Lung (tissue), 12 donors: ENCODE data around the gene ITGA3. TPM values are rescaled to one million over a fixed set of nuclear protein-coding genes. Genes with fewer than 3 reads are reported as not detected.

ENCODE experiments used
- ATAC-seq: fragments of 200-7000 bp; cut with Tn5 transposase; one replicate; pipeline ENCODE4 v1.9.1; 2020; ENCODE audit warnings: moderate number of reproducible peaks; ENCODE audit not compliant: insufficient read depth, low FRiP score
- DNase-seq, 3 donors: peaks; one replicate each; pipeline ENCODE4 v3.0.0-alpha.2; 2013 to 2017
- H3K27ac ChIP-seq, 2 donors: one replicate each; pipeline ENCODE4 v1.5.1; 2013; ENCODE audit warnings: mild to moderate bottlenecking in 2 of 2, moderate library complexity in 2 of 2, control low read depth in 1 of 2, inconsistent platforms in 1 of 2, low read depth in 1 of 2, low read length in 1 of 2
- H3K27me3 ChIP-seq, 3 donors: one replicate each; pipeline ENCODE4 v1.5.1; 2013; ENCODE audit warnings: low read length in 2 of 3; ENCODE audit not compliant: control insufficient read depth in 3 of 3, insufficient read depth in 3 of 3
- H3K36me3 ChIP-seq, 4 donors: one replicate each; pipeline ENCODE4 v1.5.1; 2013; ENCODE audit warnings: low read length in 4 of 4, mild to moderate bottlenecking in 1 of 4, moderate library complexity in 1 of 4; ENCODE audit not compliant: control insufficient read depth in 4 of 4, insufficient read depth in 4 of 4
- H3K4me1 ChIP-seq, 5 donors: one replicate each; pipeline ENCODE4 v1.5.1; 2013; ENCODE audit warnings: low read length in 5 of 5, mild to moderate bottlenecking in 2 of 5, moderate library complexity in 1 of 5; ENCODE audit not compliant: control insufficient read depth in 5 of 5, insufficient read depth in 5 of 5
- H3K4me3 ChIP-seq: one replicate; pipeline ENCODE4 v1.5.1; 2013; ENCODE audit warnings: mild to moderate bottlenecking, control low read depth, moderate library complexity
- H3K9ac ChIP-seq, 2 donors: one replicate each; pipeline ENCODE4 v1.5.1; 2013; ENCODE audit warnings: low read length in 2 of 2, control low read depth in 1 of 2; ENCODE audit not compliant: insufficient read depth in 1 of 2
- H3K9me3 ChIP-seq, 4 donors: one replicate each; pipeline ENCODE4 v1.5.1; 2013; ENCODE audit warnings: low read length in 3 of 4, mild to moderate bottlenecking in 1 of 4, moderate library complexity in 1 of 4; ENCODE audit not compliant: control insufficient read depth in 4 of 4, insufficient read depth in 3 of 4
- CTCF ChIP-seq: IDR thresholded peaks from 2 replicates; pipeline ENCODE4 v1.5.1; 2012; ENCODE audit warnings: mild to moderate bottlenecking; ENCODE audit errors: control extremely low read depth, extremely low read depth
- WGBS, 2 donors: extraction: QIAGEN DNeasy Blood & Tissue Kit; methylation state at CpG; one replicate each; pipeline ENCODE4 v1.1.7; 2013; 5-methylcytosine and 5-hydroxymethylcytosine counted together
- polyA plus RNA-seq, 2 donors: library from polyadenylated mRNA; stranded (reverse); fragments of 200-250 nt; gene quantifications; one replicate each; pipeline ENCODE4 v1.2.1, GENCODE V29; 2013
- total RNA-seq, 2 donors: library from RNA; depleted of rRNA in 1 of 2; stranded (reverse); fragments of >200 nt in 1 of 2; gene quantifications; one replicate each; pipeline ENCODE4 v1.2.1, GENCODE V29; 2014 to 2021
- donor health status: control.
- donor health status: control.
- donor health status: Bipolar disorder and iron deficiency.
- donor health status: healthy.
- donor health status: DM: yes; HTN: yes; CAD: no.

Gene ITGA3
- total and polyA plus RNA-seq, 4 donors = 83.9 to 204 (median 133) TPM

GRCh38 chr17:50020841-50021599 is 34.9 kb upstream of the ITGA3 start:
- H3K9me3 ChIP-seq = no peaks in the 10 kb centered on the region
- no peak overlapping the region for H3K9ac ChIP-seq
- H3K4me1 ChIP-seq = peaks cover 0 to 17% (median 5%) of the 10 kb centered on the region in 5 donors
- ATAC-seq = no peak
- H3K4me3 ChIP-seq = no peak overlapping the region
- H3K27me3 ChIP-seq = no peaks in the 10 kb centered on the region
- TF ChIP-seq CTCF = no peak
- no peaks in the 10 kb centered on the region for H3K36me3 ChIP-seq
- DNase-seq = no peak
- H3K27ac ChIP-seq = no peak overlapping the region
- WGBS, 2 donors = 57 to 60% methylated on average over 13 of the region's 13 CpGs

GRCh38 chr17:50021681-50022370 is 34.1 kb upstream of the ITGA3 start:
- no peak overlapping the region for H3K27ac ChIP-seq
- peaks cover 0 to 17% (median 5%) of the 10 kb centered on the region in 5 donors for H3K4me1 ChIP-seq
- H3K9ac ChIP-seq = no peak overlapping the region
- no peaks in the 10 kb centered on the region for H3K27me3 ChIP-seq
- no peak for DNase-seq
- H3K36me3 ChIP-seq = no peaks in the 10 kb centered on the region
- no peak for ATAC-seq
- WGBS, 2 donors = 95 to 97% methylated on average over 6 of the region's 6 CpGs
- no peak for TF ChIP-seq CTCF
- H3K4me3 ChIP-seq = no peak overlapping the region
- H3K9me3 ChIP-seq = no peaks in the 10 kb centered on the region

- TF ChIP-seq CTCF = no peak
- Histone ChIP-seq H3K27ac (peak overlapping the region in 1 of 2 donors; percentile 2), H3K9ac (no peak overlapping the region), H3K27me3 (no peaks in the 10 kb centered on the region), H3K4me3 (no peak overlapping the region), H3K4me1 (peaks cover 0 to 24% (median 11%) of the 10 kb centered on the region in 5 donors), H3K36me3 (no peaks in the 10 kb centered on the region), H3K9me3 (no peaks in the 10 kb centered on the region)
- ATAC-seq (no peak), DNase-seq (peak in 1 of 3 donors; percentile 48)
- 60 to 72% methylated on average over 6 of the region's 6 CpGs for WGBS, 2 donors
These were observed 33.3 kb upstream of the ITGA3 start for GRCh38 chr17:50022463-50023130.
